Tibial nerve (tissue), 3 donors: ENCODE measurements around the gene LINGO1.

Source experiments
- CTCF ChIP-seq, 5 experiments: fragments of 200-600 bp in 3 of 5; fragments of 450-650 bp in 2 of 5; sonication (generic) in 3 of 5; IDR thresholded peaks; one replicate each; pipeline ENCODE4 v1.5.1; 2016 to 2019; ENCODE audit warnings: antibody characterized with exemption in 5 of 5, mild to moderate bottlenecking in 3 of 5, moderate library complexity in 2 of 5
- POLR2A ChIP-seq, 2 donors: fragments of 450-650 bp; IDR thresholded peaks; one replicate each; pipeline ENCODE4 v1.6.1; 2017; ENCODE audit warnings: antibody characterized with exemption in 2 of 2, mild to moderate bottlenecking in 2 of 2, moderate library complexity in 2 of 2

DNA sequence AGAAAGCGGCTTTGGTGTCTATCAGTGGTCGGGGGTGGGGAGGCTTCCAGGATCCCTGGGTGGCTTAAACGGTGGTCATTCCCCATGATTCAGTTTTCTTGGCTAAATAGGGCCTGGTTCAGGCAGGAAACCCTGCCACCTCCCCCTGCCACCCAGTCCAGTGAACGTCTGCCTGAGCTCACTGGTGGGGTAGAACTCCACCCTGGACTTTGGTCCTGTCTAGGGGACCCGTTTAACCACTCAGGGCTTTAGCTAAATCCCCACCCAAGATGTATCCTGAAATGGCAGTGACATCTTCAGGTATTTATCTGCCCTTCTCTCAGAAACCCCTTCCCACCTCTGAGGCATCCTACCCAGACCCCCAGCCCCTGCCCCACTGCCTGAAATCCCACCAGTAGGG, 30.5 kb upstream of the LINGO1 start:
- TF ChIP-seq CTCF (IDR thresholded peaks at IDR 0.05) (no peak), POLR2A (IDR thresholded peaks at IDR 0.05) (no peak)
